Ecto neural progenitor cell (in vitro differentiated cells): ENCODE results near the gene GDA.

ENCODE experiments used
- DNase-seq: peaks from one replicate; pipeline ENCODE4 v3.0.0-alpha.2; 2018; ENCODE audit warnings: low spot score

The GDA gene

DNA sequence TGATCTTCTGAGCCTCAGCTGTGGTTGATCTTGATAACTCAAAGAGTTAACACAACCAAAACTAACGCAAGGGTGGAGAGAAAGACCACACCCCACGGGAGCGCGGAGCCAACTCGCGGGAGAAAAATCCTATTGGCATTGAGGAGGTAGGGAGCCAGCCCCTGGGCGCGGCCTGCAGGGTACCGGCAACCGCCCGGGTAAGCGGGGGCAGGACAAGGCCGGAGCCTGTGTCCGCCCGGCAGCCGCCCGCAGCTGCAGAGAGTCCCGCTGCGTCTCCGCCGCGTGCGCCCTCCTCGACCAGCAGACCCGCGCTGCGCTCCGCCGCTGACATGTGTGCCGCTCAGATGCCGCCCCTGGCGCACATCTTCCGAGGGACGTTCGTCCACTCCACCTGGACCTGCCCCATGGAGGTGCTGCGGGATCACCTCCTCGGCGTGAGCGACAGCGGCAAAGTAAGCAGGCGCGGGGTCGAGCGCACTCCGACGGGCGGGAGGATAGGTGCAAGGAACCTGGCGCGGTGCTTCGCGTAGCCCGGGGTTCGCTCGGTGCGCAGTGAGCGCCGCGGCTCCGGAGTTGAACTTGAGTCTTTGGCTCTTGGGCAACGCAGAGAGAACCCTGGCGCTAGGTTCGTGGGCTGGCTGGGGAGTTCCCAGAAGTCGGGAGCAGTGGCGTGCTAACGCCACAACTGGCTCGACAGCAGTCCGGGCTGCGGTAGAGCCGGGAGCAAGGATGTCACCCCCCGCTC lies at the start of gene GDA:
GDA (plus strand) TSS at position 210 of the 745 bp plus-strand sequence; CDS start at position 330, 120 bp downstream.
- no peak for DNase-seq

DNA sequence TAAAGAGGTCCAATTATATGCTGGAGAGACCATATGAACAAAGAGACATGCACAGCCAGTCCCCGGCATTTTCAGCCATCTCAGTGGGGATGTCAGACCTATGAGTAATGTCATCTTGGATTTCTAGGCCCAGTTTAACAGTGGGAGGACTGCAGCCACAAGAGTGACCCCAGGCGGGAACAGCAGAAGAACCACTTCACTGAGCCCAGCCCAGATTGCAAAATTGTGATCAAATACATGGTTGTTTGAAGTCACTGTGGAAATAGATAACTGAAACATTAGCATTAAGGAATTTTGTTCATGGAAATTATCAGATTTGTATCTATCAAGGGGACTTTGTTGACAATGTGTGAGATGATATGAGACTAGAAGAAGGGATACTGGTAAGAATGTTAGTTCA lies 46.7 kb upstream of the GDA start:
- no peak for DNase-seq

- DNase-seq = no peak
Measured at GRCh38 chr9:72113056-72113455, 36.2 kb upstream of the GDA start.

- no peak for DNase-seq
Measured at GRCh38 chr9:72119853-72120252, 29.4 kb upstream of the GDA start.

DNA sequence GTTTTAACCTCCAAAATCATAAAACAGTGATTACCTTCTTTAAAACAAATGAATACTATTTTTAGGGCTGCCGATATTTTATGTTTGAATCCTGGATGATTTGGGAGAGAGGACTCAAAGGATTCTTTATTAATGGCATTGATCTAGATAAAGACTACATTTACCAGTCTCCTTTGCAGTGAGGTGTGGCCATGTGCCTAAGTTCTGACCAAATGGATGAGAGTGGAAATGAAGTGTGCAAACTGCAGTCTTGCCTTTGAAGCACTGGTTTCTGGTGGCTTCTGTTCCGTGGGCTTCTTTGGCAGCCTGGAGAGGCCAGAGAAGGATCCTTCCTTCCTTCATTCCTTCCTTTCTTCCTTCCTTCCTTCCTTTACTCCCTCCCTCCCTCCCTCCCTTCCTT lies 24.3 kb upstream of the GDA start:
- no peak for DNase-seq

- DNase-seq = no peak
Measured at GRCh38 chr9:72127753-72128152, 21.5 kb upstream of the GDA start.

- DNase-seq = no peak
Measured at GRCh38 chr9:72128526-72128925, 20.7 kb upstream of the GDA start.

DNA sequence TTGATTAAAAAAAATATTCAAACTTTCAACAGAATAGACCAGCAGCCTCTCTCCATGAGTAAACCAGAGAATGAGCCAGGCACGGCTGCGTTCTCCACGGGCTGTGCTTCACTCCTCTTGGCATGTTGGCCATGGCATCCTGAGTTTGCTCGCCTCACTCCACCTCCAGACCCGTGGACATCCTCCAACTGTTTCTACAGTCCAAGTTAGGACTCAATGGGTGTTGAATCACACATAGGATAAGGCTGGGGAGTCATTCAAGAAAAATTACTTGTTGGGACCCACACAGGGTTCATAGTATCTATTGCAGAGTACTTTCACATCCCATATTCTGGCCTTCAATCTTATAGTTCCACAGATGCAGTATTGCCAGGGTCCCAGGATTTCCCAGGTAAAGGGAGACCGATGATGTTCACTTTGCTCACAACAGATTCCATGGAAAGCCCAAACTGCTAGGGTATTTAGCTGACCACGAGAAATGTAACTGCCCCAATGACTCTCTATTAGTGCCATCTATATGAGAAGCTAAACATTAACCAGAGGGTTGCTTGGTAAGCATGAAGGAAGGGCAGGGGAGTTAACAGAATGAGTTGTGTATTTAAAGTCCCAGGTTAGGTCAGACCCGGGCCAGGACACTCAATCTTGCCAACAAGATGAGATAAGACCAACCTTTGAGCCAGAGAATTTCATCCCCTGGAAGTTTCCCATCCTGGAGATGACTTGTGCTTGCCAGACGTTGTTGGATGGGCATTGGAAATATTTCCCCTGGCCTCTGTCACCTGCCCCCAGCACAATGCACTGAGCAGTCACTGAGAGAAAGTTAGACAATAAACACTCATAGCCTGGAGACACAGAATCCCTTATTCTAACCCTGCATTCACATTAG lies 19.7 kb upstream of the GDA start:
- DNase-seq = no peak

GRCh38 chr9:72130321-72130720 lies 18.9 kb upstream of the GDA start:
- DNase-seq = no peak

DNA sequence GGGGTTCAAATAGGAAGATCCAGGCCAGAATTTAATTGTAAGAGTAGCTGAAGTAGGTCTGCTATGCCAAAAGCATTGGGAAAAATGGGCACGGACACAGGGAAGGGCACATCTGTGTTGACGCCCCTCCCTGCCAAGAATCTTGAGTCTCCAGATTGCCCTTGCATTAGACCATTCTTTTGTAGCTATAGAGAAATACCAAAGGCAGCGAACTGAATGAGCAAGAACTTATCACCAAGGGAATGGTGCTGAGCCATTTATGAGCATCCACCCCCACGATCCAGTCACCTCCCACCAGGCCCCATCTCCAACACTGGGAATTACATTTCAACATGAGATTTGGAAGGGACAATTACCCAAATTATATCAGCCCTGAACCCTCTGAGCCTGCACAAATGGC lies 18.0 kb upstream of the GDA start:
- DNase-seq = no peak

DNA sequence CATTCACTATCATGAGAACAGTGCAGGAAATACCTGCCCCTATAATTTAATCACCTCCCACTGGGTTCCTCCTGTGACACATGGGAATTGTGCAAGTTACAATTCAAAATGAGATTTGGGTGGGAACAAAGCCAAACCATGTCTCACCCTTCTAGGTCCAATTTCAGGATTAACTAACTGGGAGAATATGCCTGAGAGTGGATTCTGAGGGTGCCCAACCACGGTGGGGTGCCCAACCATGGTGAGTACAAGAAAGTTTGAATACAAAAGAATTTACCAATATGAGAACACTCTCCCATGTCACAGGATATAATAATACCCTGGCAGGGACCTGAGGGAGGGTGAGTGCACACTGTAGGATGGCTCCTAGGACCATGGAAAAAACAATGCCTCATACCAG lies 17.2 kb upstream of the GDA start:
- DNase-seq = no peak

DNA sequence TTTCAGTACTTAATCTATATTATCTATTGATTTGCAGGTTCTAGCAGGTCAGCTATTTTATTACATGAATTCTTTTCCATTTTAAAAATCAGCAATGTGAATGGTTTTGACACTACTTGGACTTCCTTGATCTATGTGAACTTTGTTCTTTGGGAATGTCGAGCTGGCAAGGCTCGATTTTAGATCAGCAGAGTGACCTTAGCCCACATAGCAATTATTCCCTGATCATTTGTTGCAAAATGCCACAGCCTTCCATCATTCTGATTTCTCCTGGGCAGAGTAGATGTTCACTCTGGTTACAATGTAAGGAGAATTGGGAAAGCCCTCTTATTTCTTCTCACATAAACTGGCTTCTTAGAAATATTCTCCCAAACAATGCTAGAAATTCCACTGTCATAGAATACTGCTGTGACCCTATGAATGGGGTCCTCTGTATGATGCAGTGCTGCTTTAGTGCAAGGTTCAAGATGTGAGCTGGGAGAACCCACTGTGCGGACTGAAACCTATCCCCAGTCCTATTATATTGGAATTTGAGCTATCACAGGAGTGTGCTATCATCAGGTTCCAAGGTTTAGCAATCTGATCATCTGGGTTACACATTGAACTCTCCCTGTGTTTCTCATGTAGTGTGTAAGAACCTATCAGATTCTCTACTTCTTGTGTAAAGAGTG lies 15.7 kb upstream of the GDA start:
- no peak for DNase-seq

- DNase-seq = no peak
Measured at GRCh38 chr9:72134801-72135200, 14.4 kb upstream of the GDA start.

DNA sequence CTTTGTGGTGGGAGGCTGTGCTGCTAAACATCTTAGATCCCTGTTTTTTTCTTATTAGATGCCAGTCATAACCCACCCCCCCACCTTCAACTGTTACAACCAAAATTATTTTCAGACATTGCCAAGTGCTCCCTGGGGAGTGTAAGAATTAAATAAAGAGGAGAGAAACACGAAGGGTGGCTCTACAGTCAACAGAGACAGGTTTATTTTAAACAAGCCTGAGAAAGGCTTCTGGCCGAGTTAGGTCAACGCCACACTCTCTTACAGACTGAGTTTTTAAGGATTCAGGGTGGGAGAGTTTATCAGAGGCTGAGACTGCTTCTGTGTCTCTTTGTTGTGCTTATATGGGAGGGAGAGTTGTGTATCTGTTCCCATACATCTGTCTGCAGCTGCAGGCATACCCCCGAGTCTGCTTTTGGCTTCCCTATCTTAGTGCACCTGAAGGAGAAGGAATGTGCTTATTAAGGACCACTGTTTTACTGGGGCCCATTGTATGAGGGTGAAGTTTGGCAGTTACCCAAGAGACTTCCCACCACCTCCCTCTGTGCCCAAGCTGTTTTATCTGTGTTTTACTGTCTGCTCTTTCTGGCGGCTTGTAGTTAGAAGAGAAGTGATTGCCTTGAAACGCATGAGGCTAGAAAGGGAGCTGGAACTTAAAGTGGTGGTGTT lies 11.4 kb upstream of the GDA start:
- DNase-seq = no peak

- DNase-seq = no peak
Measured at GRCh38 chr9:72139226-72139625, 10.0 kb upstream of the GDA start.

DNA sequence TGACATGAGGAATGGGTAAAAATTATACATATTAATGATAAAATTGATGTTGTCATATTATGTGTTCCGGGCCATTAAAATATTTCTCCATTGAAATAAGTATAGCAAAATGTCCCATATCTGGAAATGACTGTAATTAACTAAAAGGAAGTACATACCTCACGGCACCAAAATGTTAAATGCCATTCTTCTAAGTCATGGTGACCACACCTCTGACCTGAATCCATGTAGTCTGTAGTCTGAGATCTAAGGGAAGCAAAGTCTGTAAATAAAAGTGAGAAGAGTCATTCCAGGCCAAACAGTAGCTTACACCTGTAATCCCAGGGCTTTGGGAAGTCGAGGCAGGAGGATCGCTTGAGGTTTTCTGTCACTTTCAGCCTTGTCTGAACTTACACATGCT lies 8.7 kb upstream of the GDA start:
- DNase-seq = no peak

- no peak for DNase-seq
Measured at GRCh38 chr9:72141484-72141883, 7.8 kb upstream of the GDA start.

DNA sequence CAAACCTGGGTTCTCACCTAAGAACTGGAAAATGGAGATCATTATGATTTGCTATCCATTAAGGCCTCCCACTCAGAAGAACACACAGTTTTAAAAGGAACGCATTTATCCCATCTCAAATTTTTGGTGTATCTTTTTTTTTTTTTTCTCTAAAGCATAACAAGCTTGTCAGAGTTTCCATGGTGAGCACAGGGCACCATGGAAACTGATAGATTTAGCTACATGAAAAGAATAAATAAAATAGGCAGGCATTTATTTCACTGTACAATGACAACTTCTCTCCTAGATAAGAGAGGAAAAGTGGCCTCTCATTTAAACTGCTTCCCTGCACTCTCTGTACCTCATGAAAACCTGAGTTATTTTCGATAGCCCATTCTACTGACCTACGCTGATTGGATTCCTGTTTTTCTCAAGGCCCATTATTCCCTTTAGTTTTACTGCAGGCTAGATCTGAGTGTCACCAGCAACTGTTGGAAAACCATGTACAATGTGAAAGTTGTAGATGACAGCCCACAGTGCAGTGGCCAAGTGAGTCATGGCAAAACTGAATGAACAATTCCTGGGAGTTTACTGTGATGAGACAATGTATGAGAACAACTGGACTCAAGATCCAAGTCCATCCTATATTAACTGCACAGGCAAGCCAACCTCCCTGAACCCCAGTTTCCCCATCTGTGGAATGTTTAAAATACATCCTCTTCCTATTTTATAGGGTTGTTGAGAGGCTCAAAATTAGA lies 4.3 kb upstream of the GDA start:
- no peak for DNase-seq

DNA sequence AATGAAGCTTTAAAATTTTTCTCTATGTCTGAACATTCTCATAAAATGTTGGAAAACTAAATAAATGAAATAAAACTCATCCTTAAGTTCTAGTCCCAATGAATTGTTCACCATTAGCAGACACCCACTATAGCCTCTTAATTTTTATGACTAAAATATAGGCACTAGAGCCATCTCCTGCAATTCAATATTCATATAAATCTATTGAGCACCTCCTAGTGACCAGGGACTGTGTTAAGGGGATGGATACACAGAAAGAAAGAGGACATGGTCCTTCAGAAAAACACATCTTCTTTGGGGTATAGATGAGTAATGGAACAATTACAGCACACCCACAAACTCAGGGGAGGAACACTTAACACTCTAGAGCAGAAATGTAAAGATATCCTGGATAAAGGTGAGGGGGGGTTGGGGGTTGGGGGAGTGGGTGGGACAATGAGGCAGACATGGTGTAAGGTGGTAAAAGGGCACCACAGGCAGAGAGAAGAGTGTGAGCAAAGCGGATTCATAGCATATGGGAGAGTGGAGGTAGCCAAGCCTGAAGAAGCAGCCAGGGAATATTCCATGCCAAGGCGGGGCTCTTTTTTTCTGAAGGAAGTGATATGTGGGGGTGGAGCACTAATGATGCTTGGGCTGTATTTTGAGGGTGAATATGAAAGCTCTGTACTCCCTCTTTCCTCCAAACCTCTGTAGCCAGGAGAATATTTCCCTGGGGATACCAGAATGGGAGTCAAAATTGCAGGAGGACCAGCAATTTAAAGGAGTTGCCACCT lies 3.3 kb upstream of the GDA start:
- no peak for DNase-seq

- DNase-seq = no peak
Measured at GRCh38 chr9:72147676-72148075, 1.6 kb upstream of the GDA start.

GRCh38 chr9:72150127-72150526 lies 887 bp downstream of the GDA start:
- DNase-seq = no peak
